Measurements from ENCODE around the gene NOVA2.

The NOVA2 gene

GRCh38 chr19:45959517-45960025 lies 14.1 kb downstream of the NOVA2 start:
- DNase-seq, result no peak

- no peak for DNase-seq
These were observed 14.7 kb downstream of the NOVA2 start for GRCh38 chr19:45958769-45959516.

- DNase-seq, result no peak
These were observed 15.3 kb downstream of the NOVA2 start for GRCh38 chr19:45958320-45958719.

DNA sequence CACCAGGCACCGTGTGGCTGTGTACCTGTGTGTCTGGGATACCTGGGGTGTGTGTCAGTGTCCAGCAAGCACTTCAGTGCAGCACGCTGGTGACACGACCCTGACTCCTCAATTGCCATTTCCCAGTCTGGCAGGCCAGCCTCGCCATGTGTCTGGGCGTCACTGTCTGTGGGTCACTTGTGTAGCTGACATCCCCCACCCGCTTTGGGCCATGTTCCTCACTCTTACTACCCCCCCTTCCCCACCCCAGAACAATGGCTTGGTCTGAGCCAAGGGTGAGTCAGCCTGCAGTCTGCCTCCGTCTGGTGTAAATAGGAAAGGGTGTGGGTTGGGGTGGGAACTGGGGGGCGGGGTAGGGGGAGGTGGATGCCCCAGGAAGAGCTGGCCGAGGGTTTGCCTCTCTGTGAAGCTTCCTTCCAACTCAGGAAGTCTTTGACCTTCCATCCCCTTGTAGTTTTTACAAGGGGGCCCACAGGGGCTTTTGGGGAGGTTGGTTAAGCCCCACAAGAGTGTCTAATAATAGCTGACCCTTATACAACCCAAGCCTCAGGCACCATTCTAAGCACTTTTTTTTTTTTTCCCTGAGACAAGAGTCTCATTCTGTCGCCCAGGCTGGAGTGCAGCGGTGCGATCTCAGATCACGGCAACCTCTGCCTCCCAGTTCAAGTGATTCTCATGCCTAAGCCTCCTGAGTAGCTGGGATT lies 17.6 kb downstream of the NOVA2 start:
- DNase-seq, result no peak

DNA sequence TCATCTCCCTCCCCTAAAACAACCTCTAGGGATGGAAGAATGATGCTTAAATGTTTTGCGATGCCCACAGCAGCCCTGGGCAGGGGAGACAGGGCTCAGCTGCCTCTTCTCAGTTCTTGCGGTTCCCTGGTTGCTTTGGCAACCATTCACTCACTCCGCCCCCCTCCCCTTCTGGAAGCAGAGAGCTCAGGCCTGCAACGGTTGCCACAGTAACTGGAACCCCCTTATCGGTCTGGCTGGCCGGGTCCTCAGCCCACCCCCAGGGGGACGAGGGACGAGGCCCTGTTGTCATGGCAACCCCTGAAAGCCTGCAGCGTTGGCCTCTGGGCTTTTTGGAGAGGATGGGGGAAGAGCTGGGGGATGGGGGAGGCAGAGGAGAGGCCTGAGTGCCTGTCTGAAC lies 19.5 kb downstream of the NOVA2 start:
- no peak for DNase-seq

- no peak for DNase-seq
These were observed 20.0 kb downstream of the NOVA2 start for GRCh38 chr19:45953676-45954075.

DNA sequence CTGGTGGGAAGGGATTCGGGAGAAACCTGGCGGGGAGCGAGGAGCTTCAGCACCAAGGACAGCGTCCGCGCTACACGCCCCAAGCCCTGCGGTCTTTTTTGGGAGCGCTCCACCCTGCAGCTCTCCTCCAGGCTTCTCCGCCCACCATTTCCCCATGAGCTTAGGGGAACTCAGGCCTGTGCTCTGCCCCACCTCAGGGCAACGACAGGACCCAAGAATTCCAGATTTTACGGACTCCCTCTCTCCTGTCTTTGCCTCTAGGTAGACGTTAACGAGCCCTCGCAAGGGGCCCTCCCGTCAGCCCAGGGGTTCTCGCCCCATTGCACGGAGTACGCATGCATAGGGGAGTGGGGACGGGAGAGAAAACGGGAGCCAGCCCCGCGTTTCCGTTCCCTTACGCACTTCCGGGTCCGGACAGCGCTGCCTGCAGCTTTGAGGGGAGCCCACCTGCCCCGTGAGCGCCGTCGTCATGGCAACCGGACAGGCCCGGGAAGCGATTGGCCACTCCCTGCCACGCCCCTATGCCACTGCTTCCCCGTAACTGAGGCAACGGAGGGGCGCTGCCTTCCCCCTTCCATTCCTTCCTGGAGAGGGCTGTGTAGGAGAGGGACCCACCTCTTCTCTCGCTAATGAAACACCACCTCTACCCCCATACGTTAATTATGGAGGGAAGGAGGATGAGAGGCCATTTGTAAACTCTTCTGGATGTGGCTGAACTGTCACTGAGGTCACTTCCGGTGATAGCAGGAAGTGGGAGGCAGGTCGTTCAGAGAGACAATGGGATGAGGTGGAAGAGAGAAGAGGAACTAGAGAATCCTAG lies 20.8 kb downstream of the NOVA2 start:
- no peak for DNase-seq

DNA sequence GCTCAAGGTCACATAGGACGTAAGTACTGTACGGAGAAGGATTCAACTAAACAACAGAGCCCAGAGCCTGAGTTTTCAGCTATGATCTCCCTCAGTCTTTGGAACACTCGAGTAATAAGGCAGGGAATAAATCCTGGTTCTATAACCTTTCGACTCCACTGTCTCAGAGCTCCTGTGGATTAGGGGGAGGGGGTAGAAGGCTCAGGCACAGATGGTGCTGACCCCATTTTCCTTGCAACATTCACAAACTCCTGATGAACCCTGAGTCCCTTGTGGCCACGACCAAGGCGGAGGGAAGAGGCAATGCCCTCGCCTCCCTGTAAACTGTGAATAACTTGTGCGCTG lies 21.4 kb downstream of the NOVA2 start:
- no peak for DNase-seq

DNA sequence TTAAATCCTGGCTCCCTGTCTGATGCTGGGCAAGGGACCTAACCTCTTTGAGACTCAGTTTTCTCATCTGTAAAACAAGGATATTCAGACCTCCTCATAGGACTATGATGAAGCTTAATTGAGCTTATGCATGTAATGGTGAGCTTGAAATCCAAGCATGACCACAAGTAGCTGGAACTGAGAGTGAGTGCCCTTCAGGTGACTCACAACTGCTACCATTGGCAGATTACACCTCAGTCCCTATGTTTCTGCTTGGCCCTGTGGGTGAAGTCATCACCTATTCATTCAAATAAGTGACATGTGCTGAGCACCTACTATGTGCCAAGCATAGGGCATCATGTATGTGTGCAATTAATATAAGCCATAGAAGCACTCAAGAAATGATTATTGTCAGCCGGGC lies 25.7 kb downstream of the NOVA2 start:
- no peak for DNase-seq

DNA sequence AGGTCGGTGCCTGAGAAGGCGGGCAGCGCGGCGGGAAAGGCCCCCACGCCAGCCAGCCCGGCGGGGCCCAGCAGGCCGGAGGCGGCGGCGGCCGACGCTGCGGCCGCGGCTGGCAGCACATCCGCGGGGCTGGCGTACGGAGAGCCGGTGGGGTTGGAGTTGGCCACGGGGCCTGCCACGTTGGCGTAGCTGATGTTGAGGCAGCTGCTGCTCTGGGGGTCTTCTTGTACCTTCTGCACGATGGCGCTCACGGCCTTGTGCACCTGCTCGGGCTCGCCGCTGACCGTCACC lies 33.2 kb downstream of the NOVA2 start:
- no peak for DNase-seq

DNA sequence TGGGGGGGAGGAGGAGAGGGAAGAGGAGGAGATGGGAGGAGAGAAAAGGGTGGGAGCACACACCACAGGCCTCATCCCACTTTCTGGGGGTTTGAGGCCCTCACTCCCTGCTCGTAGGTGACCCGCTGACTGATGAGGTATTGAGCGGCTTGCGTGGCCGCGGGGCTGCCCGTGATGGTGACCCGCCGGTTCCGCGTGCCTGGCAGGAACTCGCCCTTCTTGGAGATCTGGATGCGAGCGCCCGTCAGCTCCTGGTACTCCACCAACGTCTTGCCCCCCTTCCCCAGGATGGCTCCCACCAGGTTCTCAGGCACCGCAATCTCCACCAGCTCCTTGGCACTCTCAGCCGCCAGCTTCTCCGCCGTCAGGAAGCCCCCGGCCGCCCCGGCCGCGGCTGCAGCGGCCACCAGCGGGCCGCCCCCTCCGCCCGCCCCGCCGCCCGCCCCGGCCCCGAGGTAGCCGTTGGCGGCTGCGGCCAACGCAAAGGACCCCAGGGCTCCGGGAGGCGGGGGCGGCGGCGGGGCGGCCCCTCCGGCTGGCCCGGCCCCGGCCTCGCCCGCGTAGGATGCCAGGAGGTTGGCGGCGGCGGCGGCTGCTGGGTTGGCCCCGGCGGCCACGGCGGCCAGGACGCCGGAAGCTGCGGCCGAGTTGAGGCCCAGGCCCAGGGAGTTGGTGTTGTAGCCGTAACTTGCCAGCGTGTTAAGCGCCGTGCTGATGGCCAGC lies 33.7 kb downstream of the NOVA2 start:
- DNase-seq, result no peak

- no peak for DNase-seq
These were observed 34.8 kb downstream of the NOVA2 start for GRCh38 chr19:45938733-45939319.

- DNase-seq, result no peak
These were observed 38.4 kb downstream of the NOVA2 start for GRCh38 chr19:45935267-45935666.

DNA sequence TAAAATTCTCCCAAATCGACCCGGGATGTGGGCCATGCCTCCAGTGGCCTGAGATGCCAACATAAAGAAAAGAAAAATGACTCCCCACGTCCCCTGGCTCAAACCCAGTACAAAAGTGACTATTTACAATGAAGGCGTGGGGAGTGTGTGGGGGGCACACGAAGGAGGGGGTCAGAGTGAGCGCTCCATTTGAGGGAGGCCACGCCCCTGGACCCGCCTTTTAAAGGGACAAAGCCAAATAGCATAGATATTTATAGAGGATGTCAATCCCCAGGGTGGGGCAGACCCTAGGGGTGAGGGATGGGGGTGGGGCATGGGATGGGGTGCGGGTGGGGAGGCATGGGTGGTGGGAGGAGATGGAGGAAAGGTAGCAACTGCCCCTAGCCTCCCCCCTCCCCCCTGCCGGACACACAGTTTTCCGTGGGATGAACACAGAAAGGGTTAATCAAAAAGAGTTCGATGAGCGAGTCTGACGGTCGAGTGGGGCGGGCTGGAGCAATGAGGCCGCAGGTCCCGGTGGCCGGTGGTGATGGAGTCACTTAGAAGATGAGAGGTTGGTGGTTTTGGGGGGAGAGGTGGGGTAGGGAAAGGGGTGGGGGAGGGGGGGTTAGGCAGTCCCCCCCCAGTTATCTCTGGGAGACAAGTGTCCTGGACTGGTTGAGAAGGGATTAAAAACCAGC lies 39.0 kb downstream of the NOVA2 start:
- DNase-seq, result no peak

DNA sequence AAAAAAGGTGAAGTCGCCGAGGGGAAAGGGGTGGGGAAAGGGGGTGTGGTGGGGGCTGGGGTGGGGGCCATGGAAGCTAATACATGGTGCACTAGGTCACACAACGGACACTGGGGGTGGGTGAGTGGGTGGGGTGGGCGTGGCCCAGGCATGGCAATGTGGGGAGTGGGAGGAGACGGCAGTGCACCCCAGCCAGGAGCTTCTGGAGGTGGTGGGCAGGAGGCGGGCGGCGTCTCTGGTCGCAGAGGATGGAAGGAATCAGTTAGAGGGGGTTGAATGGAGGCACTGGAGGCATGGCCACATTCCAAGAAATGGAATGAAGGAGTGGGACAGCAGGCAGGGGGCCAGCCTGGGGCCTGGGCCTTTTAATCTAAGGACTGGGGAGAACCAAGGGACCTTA lies 39.9 kb downstream of the NOVA2 start:
- DNase-seq, result no peak

DNA sequence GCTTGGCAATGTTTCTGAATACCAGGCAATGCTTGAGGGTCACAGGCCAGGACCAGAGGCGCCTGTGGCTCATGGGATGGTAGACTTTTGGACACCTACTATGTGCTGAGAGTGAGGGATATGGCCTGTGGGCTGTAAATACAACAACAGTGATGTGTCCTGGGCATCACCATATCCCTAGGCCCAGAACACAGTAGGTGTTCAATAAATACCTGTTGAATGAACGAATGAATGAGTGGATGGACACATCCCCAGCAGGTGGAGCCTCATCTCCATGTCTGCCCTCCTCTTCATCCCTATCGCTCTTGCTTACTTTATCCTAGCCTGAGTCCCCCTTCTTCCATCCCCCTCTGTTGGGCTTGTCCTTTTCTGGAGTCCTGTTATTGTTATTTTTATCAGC lies 42.6 kb downstream of the NOVA2 start:
- DNase-seq, result no peak

- no peak for DNase-seq
These were observed 44.4 kb downstream of the NOVA2 start for GRCh38 chr19:45929247-45929646.

DNA sequence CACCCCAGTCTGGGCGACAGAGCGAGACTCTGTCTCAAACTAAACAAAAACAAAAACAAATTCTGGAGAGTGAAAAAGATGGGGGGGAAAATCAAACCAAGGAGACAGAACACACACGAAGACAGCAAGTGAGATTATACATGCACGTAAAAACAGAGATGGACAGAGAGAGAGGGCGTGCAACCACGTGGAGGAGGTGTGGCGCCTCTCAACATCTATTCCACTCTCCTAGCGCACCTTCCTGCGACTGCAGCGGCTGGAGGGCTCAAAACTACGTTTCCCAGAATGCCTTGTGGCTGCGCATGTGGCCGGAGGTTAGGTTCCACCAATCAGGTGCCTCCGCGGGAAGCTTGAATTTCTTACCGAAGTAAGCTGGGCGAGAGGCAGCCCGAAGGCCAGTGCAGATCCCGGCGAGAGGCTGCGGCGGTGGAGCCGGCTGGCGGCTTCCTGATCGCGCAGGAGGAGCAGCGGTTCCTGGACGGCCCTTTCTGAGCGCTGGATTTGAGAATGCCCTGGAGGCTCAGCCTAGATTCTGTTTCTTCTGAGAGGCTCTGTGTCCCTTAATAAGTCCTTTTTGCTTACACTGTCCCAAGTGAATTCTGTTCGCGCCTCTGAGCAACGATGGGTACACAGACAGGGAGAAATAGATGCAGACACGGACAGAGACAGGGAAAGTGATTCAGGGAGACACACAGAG lies 46.0 kb downstream of the NOVA2 start:
- peak; percentile 92 for DNase-seq

- no peak for DNase-seq
These were observed 48.7 kb downstream of the NOVA2 start for GRCh38 chr19:45924891-45925447.

- DNase-seq, result no peak
These were observed 51.4 kb downstream of the NOVA2 start for GRCh38 chr19:45922281-45922680.

DNA sequence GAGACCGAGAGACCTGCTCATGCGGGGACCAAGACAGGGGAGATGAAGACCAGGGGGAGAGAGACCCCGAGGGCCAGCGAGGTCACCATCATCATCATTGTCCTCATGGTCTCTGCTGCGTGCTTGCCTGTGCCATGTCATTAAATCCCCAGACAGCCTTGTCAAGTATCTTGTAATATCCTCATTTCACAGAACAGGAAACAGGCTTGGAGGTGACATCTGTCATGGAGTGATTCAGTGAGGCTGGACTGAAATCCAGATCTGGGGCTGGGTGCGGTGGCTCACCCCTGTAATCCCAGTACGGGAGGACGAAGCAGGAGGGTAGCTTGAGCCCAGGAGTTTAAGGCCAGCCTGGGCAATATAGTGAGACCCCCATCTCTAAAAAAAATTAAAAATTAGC lies 53.2 kb downstream of the NOVA2 start:
- DNase-seq, result no peak
